Measurements from ENCODE around the gene PIP5K1B. TPM values are rescaled to one million over a fixed set of nuclear protein-coding genes. Genes with fewer than 3 reads are reported as not detected.

The PIP5K1B gene
- total and polyA plus RNA-seq, 2 donors (not counting 3 experiments of a cell fraction or from before 2014, with no cell fraction given) = 0.27 TPM; not detected in 1

- BruUV-seq (replicated peaks) = no TSS peak
- ChIA-PET POLR2A (no interaction called here), CTCF (no interaction called here)
- TF ChIP-seq POLR2AphosphoS5 (IDR thresholded peaks at IDR 0.05; ENCODE audit: insufficient read depth, low read depth, low read length) = no peak
- TF ChIP-seq CTCF (IDR thresholded peaks at IDR 0.05; ENCODE audit: extremely low read depth in 1 of 2, insufficient read depth in 1 of 2, low read depth in 1 of 2, low read length in 2 of 2) = no peak
- H3K4me1 ChIP-seq (ENCODE audit: control insufficient read depth, extremely low read depth, insufficient read depth, low read length) = peaks cover 32% of the 10 kb centered on the region
- no peaks in the 10 kb centered on the region for H3K9me3 ChIP-seq (replicated peaks; ENCODE audit: control insufficient read depth, insufficient read depth, low read length)
- peaks cover 12% of the 10 kb centered on the region for H3K79me2 ChIP-seq (ENCODE audit: control insufficient read depth, insufficient read depth, low read length)
- no peak overlapping the region for H3K9ac ChIP-seq (replicated peaks; ENCODE audit: extremely low read depth, insufficient read depth, low read length)
- no peak overlapping the region for H3K27ac ChIP-seq (ENCODE audit: insufficient read depth, low read depth, low read length)
- H4K20me1 ChIP-seq (replicated peaks; ENCODE audit: control insufficient read depth, extremely low read depth, insufficient read depth, low read length) = peaks cover 6% of the 10 kb centered on the region
- no peaks in the 10 kb centered on the region for H3K9me1 ChIP-seq (replicated peaks; ENCODE audit: control insufficient read depth, extremely low read depth, insufficient read depth, low read length)
- dilution Hi-C loops (cut with MboI; ENCODE audit: extremely low pct_ligation_motif_present, low sequenced_read_pairs) = no loop called here
- peak overlapping the region; percentile 42 for H3K4me2 ChIP-seq (ENCODE audit: insufficient read depth, low read length)
- FAIRE-seq (no peak), DNase-seq (ENCODE audit: low read depth, low spot score) (no peak)
- intact Hi-C loops (cut with micrococcal nuclease) = loop anchor here (5.0 to 10.0 kb wide), 3 partner anchors 200 to 982 kb away; partner anchors contain the start of gene PTAR1
- no peak overlapping the region for H3K4me3 ChIP-seq (replicated peaks in 1 of 3; ENCODE audit: insufficient read depth in 1 of 3, low read depth in 1 of 3, low read length in 3 of 3)
- peaks cover 2 to 5% of the 10 kb centered on the region in 2 experiments for H3K27me3 ChIP-seq (ENCODE audit: control insufficient read depth in 2 of 2, insufficient read depth in 2 of 2, low read length in 2 of 2)
- no peak overlapping the region for H2AFZ ChIP-seq (ENCODE audit: low read depth, low read length)
- no peaks in the 10 kb centered on the region for H3K36me3 ChIP-seq (ENCODE audit: control insufficient read depth in 2 of 2, extremely low read depth in 1 of 2, insufficient read depth in 2 of 2, low read length in 2 of 2)
Measured at GRCh38 chr9:68782546-68782945, 77.5 kb downstream of the PIP5K1B start.

- no peaks in the 10 kb centered on the region for H3K27me3 ChIP-seq (ENCODE audit: control insufficient read depth in 2 of 2, insufficient read depth in 2 of 2, low read length in 2 of 2)
- dilution Hi-C loops (cut with MboI; ENCODE audit: extremely low pct_ligation_motif_present, low sequenced_read_pairs) = no loop called here
- peak; percentile 68 for DNase-seq (ENCODE audit: low read depth, low spot score)
Measured at GRCh38 chr9:68785965-68786364, 80.9 kb downstream of the PIP5K1B start.

More at GRCh38 chr9:68785965-68786364, 80.9 kb downstream of the PIP5K1B start:
- POLR2A ChIA-PET = no interaction called here
- H2AFZ ChIP-seq (ENCODE audit: low read depth, low read length) = no peak overlapping the region
- peaks cover 20% of the 10 kb centered on the region for H3K4me1 ChIP-seq (ENCODE audit: control insufficient read depth, extremely low read depth, insufficient read depth, low read length)
- peak overlapping the region; percentile 35 for H3K4me2 ChIP-seq (ENCODE audit: insufficient read depth, low read length)
- CTCF ChIA-PET = interaction anchor here (0.7 to 0.9 kb wide), 2 partner anchors 16 to 17 kb away, joined by 3 read pairs; no protein-coding TSS in a partner anchor
- intact Hi-C loops (cut with micrococcal nuclease) = loop anchor here (10.0 kb wide), 1 partner anchor 979 kb away; the partner anchor contains the start of gene PTAR1
- no peak overlapping the region for H3K27ac ChIP-seq (ENCODE audit: insufficient read depth, low read depth, low read length)
- no peak overlapping the region for H3K4me3 ChIP-seq (replicated peaks in 1 of 3; ENCODE audit: insufficient read depth in 1 of 3, low read depth in 1 of 3, low read length in 3 of 3)
- H4K20me1 ChIP-seq (replicated peaks; ENCODE audit: control insufficient read depth, extremely low read depth, insufficient read depth, low read length) = peaks cover 6% of the 10 kb centered on the region
- BruUV-seq (replicated peaks) = no TSS peak
- FAIRE-seq = peak; percentile 35
- no peaks in the 10 kb centered on the region for H3K9me3 ChIP-seq (replicated peaks; ENCODE audit: control insufficient read depth, insufficient read depth, low read length)
- H3K79me2 ChIP-seq (ENCODE audit: control insufficient read depth, insufficient read depth, low read length) = peaks cover 7% of the 10 kb centered on the region
- peak; percentile 90 for TF ChIP-seq GATA2 (IDR thresholded peaks at IDR 0.05; ENCODE audit: insufficient read depth, insufficient read length, low read depth, low read length)
- TF ChIP-seq CTCF (IDR thresholded peaks at IDR 0.05; ENCODE audit: extremely low read depth in 1 of 2, insufficient read depth in 1 of 2, low read depth in 1 of 2, low read length in 2 of 2) = no peak
- peak; percentile 12 for TF ChIP-seq JUN (IDR thresholded peaks at IDR 0.05; ENCODE audit: borderline replicate concordance, insufficient read depth, insufficient read length, low read depth)
- H3K9ac ChIP-seq (replicated peaks; ENCODE audit: extremely low read depth, insufficient read depth, low read length) = no peak overlapping the region
- no peaks in the 10 kb centered on the region for H3K9me1 ChIP-seq (replicated peaks; ENCODE audit: control insufficient read depth, extremely low read depth, insufficient read depth, low read length)
- no peaks in the 10 kb centered on the region for H3K36me3 ChIP-seq (ENCODE audit: control insufficient read depth in 2 of 2, extremely low read depth in 1 of 2, insufficient read depth in 2 of 2, low read length in 2 of 2)
